ENCODE measurements around the gene TMED4. TPM values are rescaled to one million over a fixed set of nuclear protein-coding genes. Genes with fewer than 3 reads are reported as not detected.

TMED4 gene
- total and polyA plus RNA-seq, 8 donors: 13.4 to 235 (median 82.3) TPM

DNA sequence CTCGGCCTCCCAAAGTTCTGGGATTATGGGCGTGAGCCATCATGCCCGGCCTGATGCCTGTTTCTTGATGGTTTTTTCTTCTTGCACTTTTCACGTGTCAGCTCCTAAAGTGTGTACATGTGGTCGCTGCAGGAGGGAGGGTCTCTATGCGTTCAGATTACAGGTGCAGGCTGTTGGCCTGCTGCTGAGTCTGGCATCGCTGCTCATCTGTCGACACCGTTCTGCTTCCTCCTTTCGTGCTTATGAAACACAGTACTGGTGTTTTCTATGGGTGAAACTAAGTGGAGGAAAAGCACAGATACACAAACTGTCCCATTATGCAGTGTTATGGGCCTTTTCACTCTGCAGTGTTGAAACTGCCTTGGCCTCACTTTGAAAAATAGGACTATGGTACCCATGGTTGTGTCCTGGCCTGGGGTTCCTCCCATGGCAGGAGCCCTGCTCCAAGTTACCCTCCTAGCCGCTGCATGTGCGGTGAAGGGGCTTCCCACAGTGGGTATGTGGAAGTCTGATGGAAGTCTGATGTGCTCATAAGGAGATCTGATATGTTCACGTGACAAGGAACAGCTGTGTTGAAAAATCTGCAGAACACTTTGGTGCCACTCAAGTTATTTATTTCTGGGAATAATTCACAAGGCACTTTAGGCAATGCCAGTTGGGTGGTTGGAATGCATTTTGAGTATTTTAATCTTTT, 47.9 kb upstream of the TMED4 start:
- H3K27ac ChIP-seq: peak overlapping the region in 4 of 5 donors; percentile 13 to 91 (median 88)
- TF ChIP-seq POLR2AphosphoS5 (IDR thresholded peaks at IDR 0.05) (no peak), POLR2A (IDR thresholded peaks at IDR 0.05) (no peak), EP300 (IDR thresholded peaks at IDR 0.05) (no peak)
- TF ChIP-seq, protein P1, sequence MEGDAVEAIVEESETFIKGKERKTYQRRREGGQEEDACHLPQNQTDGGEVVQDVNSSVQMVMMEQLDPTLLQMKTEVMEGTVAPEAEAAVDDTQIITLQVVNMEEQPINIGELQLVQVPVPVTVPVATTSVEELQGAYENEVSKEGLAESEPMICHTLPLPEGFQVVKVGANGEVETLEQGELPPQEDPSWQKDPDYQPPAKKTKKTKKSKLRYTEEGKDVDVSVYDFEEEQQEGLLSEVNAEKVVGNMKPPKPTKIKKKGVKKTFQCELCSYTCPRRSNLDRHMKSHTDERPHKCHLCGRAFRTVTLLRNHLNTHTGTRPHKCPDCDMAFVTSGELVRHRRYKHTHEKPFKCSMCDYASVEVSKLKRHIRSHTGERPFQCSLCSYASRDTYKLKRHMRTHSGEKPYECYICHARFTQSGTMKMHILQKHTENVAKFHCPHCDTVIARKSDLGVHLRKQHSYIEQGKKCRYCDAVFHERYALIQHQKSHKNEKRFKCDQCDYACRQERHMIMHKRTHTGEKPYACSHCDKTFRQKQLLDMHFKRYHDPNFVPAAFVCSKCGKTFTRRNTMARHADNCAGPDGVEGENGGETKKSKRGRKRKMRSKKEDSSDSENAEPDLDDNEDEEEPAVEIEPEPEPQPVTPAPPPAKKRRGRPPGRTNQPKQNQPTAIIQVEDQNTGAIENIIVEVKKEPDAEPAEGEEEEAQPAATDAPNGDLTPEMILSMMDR (IDR thresholded peaks at IDR 0.05): no peak
- intact Hi-C loops (cut with DNase I; ENCODE audit: low total_unique reads): no loop called here
- peaks cover 4 to 33% (median 25%) of the 10 kb centered on the region in 4 donors for H3K36me3 ChIP-seq
- DNase-seq: no peak
- no peaks in the 10 kb centered on the region for H3K9me3 ChIP-seq
- peaks cover 63 to 100% (median 77%) of the 10 kb centered on the region in 4 donors for H3K4me1 ChIP-seq
- 78 to 90% (median 82%) methylated on average over 13 of the region's 13 CpGs for WGBS, 5 donors
- H3K4me3 ChIP-seq: no peak overlapping the region
- H3K27me3 ChIP-seq: no peaks in the 10 kb centered on the region

DNA sequence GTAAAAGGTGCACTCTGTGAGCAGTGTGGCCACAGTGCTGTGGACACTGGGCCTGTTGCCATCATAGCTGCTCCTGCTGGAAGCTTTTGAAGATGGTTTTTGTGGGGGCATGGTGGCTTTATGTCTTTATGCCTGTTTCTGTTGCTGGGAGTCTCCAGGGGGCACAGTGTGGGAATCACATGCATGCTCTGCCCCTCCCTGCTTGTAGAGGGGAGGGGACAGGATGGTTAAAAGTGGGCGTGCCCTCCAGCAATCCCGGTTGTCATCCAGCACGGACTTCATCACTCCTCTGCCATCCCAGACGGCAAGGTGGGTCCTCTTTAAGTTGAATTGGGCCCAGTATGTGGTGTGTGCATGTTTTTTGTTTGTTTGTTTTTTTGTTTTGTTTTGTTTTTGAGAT, 44.6 kb upstream of the TMED4 start:
- Histone ChIP-seq H3K4me1 (peaks cover 51 to 97% (median 68%) of the 10 kb centered on the region in 4 donors), H3K36me3 (peaks cover 4 to 41% (median 32%) of the 10 kb centered on the region in 4 donors), H3K27me3 (no peaks in the 10 kb centered on the region), H3K9me3 (no peaks in the 10 kb centered on the region), H3K27ac (peak overlapping the region in 3 of 5 donors; percentile 50 to 66 (median 61)), H3K4me3 (no peak overlapping the region)
- WGBS, 5 donors: 61 to 75% (median 65%) methylated on average over 4 of the region's 4 CpGs
- intact Hi-C loops (cut with DNase I; ENCODE audit: low total_unique reads): no loop called here
- DNase-seq: no peak
- TF ChIP-seq POLR2A (IDR thresholded peaks at IDR 0.05): no peak

DNA sequence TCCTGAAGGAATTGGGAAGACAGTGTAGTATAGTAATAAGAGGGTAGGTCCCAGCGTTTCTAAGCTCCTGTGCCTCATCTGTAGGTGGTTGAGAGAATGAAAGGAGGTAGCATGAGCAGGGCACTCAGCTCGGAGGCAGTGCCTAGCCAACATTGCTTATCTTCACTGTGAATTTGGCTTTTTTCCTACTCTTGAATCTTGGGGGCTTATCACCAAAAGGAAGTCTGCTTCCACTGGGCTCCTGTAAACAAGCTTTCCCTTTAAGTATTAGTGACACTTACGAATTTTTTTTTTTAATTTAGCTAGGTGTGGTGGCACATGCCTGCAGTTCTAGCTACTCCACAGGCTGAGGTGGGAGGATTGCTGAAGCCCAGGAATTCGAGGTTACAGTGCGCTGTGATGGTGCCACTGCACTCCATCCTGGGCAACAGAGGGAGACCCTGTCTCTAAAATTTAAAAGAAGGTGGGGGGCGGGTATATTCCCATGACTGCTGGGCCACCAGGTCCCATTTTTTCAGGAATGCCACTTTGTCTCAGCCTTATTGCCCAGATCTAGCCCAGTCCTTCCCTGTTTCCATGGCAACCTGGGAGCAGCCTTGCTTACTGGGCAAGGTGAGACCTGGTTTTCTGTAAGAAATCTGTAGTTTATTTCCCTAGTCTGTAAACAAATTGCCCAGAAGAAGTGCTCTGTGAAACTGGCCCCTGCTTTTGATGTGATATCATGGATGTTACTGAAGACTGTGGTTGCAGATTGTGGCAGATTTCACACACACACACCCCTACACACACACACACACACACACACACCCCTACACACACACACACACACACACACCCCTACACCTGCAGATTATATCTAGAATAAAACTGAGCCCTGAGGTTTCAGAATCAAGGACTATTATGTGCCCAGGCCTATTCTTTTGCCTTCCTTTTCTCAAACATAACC, 43.8 kb upstream of the TMED4 start:
- no peaks in the 10 kb centered on the region for H3K9me3 ChIP-seq
- H3K36me3 ChIP-seq: peaks cover 4 to 41% (median 32%) of the 10 kb centered on the region in 4 donors
- 31 to 66% (median 39%) methylated on average over 6 of the region's 6 CpGs for WGBS, 5 donors
- TF ChIP-seq, protein P1 (IDR thresholded peaks at IDR 0.05): no peak
- peak in 2 of 3 donors; percentile 26 to 31 for TF ChIP-seq POLR2AphosphoS5 (IDR thresholded peaks at IDR 0.05)
- no peaks in the 10 kb centered on the region for H3K27me3 ChIP-seq
- H3K27ac ChIP-seq: peak overlapping the region; percentile 16 to 66 (median 59)
- no peak overlapping the region for H3K4me3 ChIP-seq
- DNase-seq: peak in 1 of 2 donors; percentile 23
- intact Hi-C loops (cut with DNase I; ENCODE audit: low total_unique reads): no loop called here
- peaks cover 47 to 97% (median 68%) of the 10 kb centered on the region in 4 donors for H3K4me1 ChIP-seq

DNA sequence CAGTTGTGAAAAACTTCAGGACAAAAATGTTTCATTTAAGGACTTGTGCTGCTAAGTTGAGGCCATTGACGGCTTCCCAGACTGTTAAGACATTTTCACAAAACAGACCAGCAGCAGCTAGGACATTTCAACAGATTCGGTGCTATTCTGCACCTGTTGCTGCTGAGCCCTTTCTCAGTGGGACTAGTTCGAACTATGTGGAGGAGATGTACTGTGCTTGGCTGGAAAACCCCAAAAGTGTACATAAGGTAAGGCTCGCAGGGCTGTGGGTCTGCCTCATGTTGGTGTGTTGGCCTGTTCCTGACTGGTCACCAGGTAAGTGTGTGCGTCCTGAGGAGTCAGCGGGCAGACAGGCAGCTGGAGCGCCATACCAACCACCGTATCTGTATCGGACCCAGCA, 42.3 kb upstream of the TMED4 start:
- TF ChIP-seq EP300 (IDR thresholded peaks at IDR 0.05) (no peak), POLR2A (IDR thresholded peaks at IDR 0.05) (no peak), POLR2AphosphoS5 (IDR thresholded peaks at IDR 0.05) (no peak)
- TF ChIP-seq, protein P1 (IDR thresholded peaks at IDR 0.05): no peak
- Histone ChIP-seq H3K4me3 (no peak overlapping the region), H3K36me3 (peaks cover 0 to 42% (median 32%) of the 10 kb centered on the region in 4 donors), H3K9me3 (no peaks in the 10 kb centered on the region), H3K27ac (peak overlapping the region in 1 of 5 donors; percentile 81), H3K4me1 (peaks cover 39 to 95% (median 69%) of the 10 kb centered on the region in 4 donors), H3K27me3 (no peaks in the 10 kb centered on the region)
- 88 to 92% (median 91%) methylated on average over 9 of the region's 9 CpGs for WGBS, 5 donors
- intact Hi-C loops (cut with DNase I; ENCODE audit: low total_unique reads): no loop called here
- DNase-seq: no peak
